Mucosa of descending colon (tissue), 3 donors: ENCODE results near the gene CCND3. TPM values are rescaled to one million over a fixed set of nuclear protein-coding genes. Genes with fewer than 3 reads are reported as not detected.
A peak's percentile ranks its signal among the peaks of the same experiment; 100 is the strongest.
"Not testable (repeated sequence)": the region's sequence is repeated elsewhere in the genome, so short reads cannot be mapped to it uniquely, and the experiment has no call there.

Experiments used
- ATAC-seq: fragments of 200-7000 bp; cut with Tn5 transposase; one replicate; pipeline ENCODE4 v1.9.1; 2020; ENCODE audit warnings: mild to moderate bottlenecking, moderate library complexity
- DNase-seq, 3 donors: peaks; one replicate each; pipeline ENCODE4 v3.0.0-alpha.2; 2020
- H3K36me3 ChIP-seq: fragments of 200-600 bp; one replicate; pipeline ENCODE4 v1.8.0; 2021; ENCODE audit warnings: low read depth, mild to moderate bottlenecking
- H3K4me1 ChIP-seq: fragments of 200-600 bp; one replicate; pipeline ENCODE4 v1.8.0; 2021; ENCODE audit warnings: low read depth, mild to moderate bottlenecking
- H3K4me3 ChIP-seq: fragments of 200-600 bp; one replicate; pipeline ENCODE4 v1.8.0; 2021; ENCODE audit warnings: mild to moderate bottlenecking
- H3K9me3 ChIP-seq: fragments of 200-600 bp; one replicate; pipeline ENCODE4 v1.8.0; 2021; ENCODE audit warnings: mild to moderate bottlenecking
- CTCF ChIP-seq: fragments of 200-600 bp; IDR thresholded peaks from one replicate; pipeline ENCODE4 v1.8.0; 2022; ENCODE audit warnings: antibody characterized with exemption, mild to moderate bottlenecking
- intact Hi-C, 2 donors: fragments of 100-400 bp; cut with DNase I in 1 of 2; cut with micrococcal nuclease in 1 of 2; formaldehyde crosslinking; loops; one replicate each; pipeline versions ENCODE4 v1.11.0 to v1.11.1; 2022; cut with DNase I, micrococcal nuclease
- total RNA-seq, 3 donors: library from RNA; stranded (reverse); fragmentation: NEBNext Ultra II Directional in 2 of 3; extraction: Animal tissue kit (Norgen Biotek cat#: 25700) in 2 of 3; gene quantifications; one replicate each; pipeline versions ENCODE4 v1.2.1 to v1.2.4, GENCODE V29; 2021 to 2023
- donor health status: DM: no; HTN: no; CAD: no; lungs with moderate emphysema.
- donor health status: DM: no; HTN: no; CAD: no.
- donor health status: DM: no; HTN: yes; CAD: no.

Gene CCND3
- total RNA-seq, 3 donors from 2014 or later = 51.2 to 69.1 (median 60.0) TPM

- Histone ChIP-seq H3K4me3 (no peak overlapping the region), H3K9me3 (no peaks in the 10 kb centered on the region), H3K4me1 (peaks cover 20% of the 10 kb centered on the region), H3K36me3 (no peaks in the 10 kb centered on the region)
- no peak for TF ChIP-seq CTCF
- ATAC-seq (no peak), DNase-seq (no peak)
- intact Hi-C loops = loop anchor here (5.0 to 10.0 kb wide), 2 partner anchors 99 to 101 kb away; no protein-coding TSS in a partner anchor
Measured at GRCh38 chr6:41943456-41943855, 1.8 kb upstream of the CCND3 start.

GRCh38 chr6:41942882-41943281 lies 1.3 kb upstream of the CCND3 start:
- not testable (repeated sequence) for H3K4me3 ChIP-seq, DNase-seq, H3K9me3 ChIP-seq, H3K36me3 ChIP-seq, ATAC-seq
- intact Hi-C loops = loop anchor here (5.0 to 10.0 kb wide), 2 partner anchors 99 to 102 kb away; no protein-coding TSS in a partner anchor
- H3K4me1 ChIP-seq = peaks cover 20% of the 10 kb centered on the region

- no peak for TF ChIP-seq CTCF
- intact Hi-C loops = loop anchor here (5.0 to 10.0 kb wide), 2 partner anchors 100 to 103 kb away; no protein-coding TSS in a partner anchor
- peak; percentile 1 for ATAC-seq
- Histone ChIP-seq H3K36me3 (no peaks in the 10 kb centered on the region), H3K4me1 (peaks cover 20% of the 10 kb centered on the region), H3K9me3 (no peaks in the 10 kb centered on the region), H3K4me3 (peak overlapping the region; percentile 44)
- DNase-seq = no peak
Measured at GRCh38 chr6:41942067-41942851, 651 bp upstream of the CCND3 start.

- no peaks in the 10 kb centered on the region for H3K9me3 ChIP-seq
- peaks cover under 1% of the 10 kb centered on the region for H3K36me3 ChIP-seq
- DNase-seq = peak; percentile 61 to 77 (median 70)
- intact Hi-C loops = loop anchor here (5.0 to 10.0 kb wide), 2 partner anchors 101 to 104 kb away; no protein-coding TSS in a partner anchor
- peak overlapping the region; percentile 44 for H3K4me3 ChIP-seq
- peak; percentile 41 for ATAC-seq
- no peak for TF ChIP-seq CTCF
- peaks cover 22% of the 10 kb centered on the region for H3K4me1 ChIP-seq
Measured at GRCh38 chr6:41940759-41941279, 789 bp downstream of the CCND3 start.

- ATAC-seq = peak; percentile 57
- Histone ChIP-seq H3K9me3 (no peaks in the 10 kb centered on the region), H3K36me3 (peaks cover 5% of the 10 kb centered on the region), H3K4me1 (peaks cover 23% of the 10 kb centered on the region), H3K4me3 (peak overlapping the region; percentile 44)
- intact Hi-C loops = loop anchor here (5.0 to 10.0 kb wide), 2 partner anchors 102 to 105 kb away; no protein-coding TSS in a partner anchor
- peak; percentile 76 to 88 (median 77) for DNase-seq
- TF ChIP-seq CTCF = no peak
Measured at GRCh38 chr6:41939848-41940758, 1.5 kb downstream of the CCND3 start.
